HG03460 (cell line): Measurements from ENCODE around the gene RAMP1.

ENCODE experiments used
- ATAC-seq: cut with Tn5 transposase; IDR thresholded peaks from one replicate; pipeline ENCODE4 v1.9.1; 2021; ENCODE audit not compliant: unreplicated experiment

The RAMP1 gene

GRCh38 chr2:237913193-237913917 is 53.9 kb downstream of the RAMP1 start:
- no peak for ATAC-seq

- no peak for ATAC-seq
Observed at GRCh38 chr2:237915576-237915975, 56.2 kb downstream of the RAMP1 start.

GRCh38 chr2:237916296-237916695 is 56.9 kb downstream of the RAMP1 start:
- no peak for ATAC-seq

- no peak for ATAC-seq
Observed at GRCh38 chr2:237917696-237918374, 58.4 kb downstream of the RAMP1 start.

GRCh38 chr2:237919593-237919992 is 60.2 kb downstream of the RAMP1 start:
- no peak for ATAC-seq

GRCh38 chr2:237920673-237921072 is 61.2 kb downstream of the RAMP1 start:
- ATAC-seq = no peak

- no peak for ATAC-seq
Observed at GRCh38 chr2:237921967-237922492, 62.6 kb downstream of the RAMP1 start.

- no peak for ATAC-seq
Observed at GRCh38 chr2:237922641-237923361, 63.4 kb downstream of the RAMP1 start.

- ATAC-seq = peak; percentile 74
Observed at GRCh38 chr2:237923481-237924163, 64.2 kb downstream of the RAMP1 start.

GRCh38 chr2:237924164-237924534 is 64.7 kb downstream of the RAMP1 start:
- ATAC-seq = no peak

GRCh38 chr2:237927135-237927534 is 67.7 kb downstream of the RAMP1 start:
- ATAC-seq = no peak

GRCh38 chr2:237927986-237928385 is 68.6 kb downstream of the RAMP1 start:
- ATAC-seq = no peak

- no peak for ATAC-seq
Observed at GRCh38 chr2:237929979-237930378, 70.6 kb downstream of the RAMP1 start.

- no peak for ATAC-seq
Observed at GRCh38 chr2:237931205-237931721, 71.8 kb downstream of the RAMP1 start.

- ATAC-seq = no peak
Observed at GRCh38 chr2:237932731-237933131, 73.3 kb downstream of the RAMP1 start.

- ATAC-seq = no peak
Observed at GRCh38 chr2:237934186-237934585, 74.8 kb downstream of the RAMP1 start.

- no peak for ATAC-seq
Observed at GRCh38 chr2:237935740-237936452, 76.5 kb downstream of the RAMP1 start.

- no peak for ATAC-seq
Observed at GRCh38 chr2:237939251-237939650, 79.8 kb downstream of the RAMP1 start.

- no peak for ATAC-seq
Observed at GRCh38 chr2:237940828-237941227, 81.4 kb downstream of the RAMP1 start.

- no peak for ATAC-seq
Observed at GRCh38 chr2:237941239-237941638, 81.8 kb downstream of the RAMP1 start.
